HG02884 (cell line): ENCODE data around the gene ERCC6L2.

Experiments used
- ATAC-seq: cut with Tn5 transposase; IDR thresholded peaks from one replicate; pipeline ENCODE4 v1.9.1; 2021; ENCODE audit warnings: mild to moderate bottlenecking, moderate library complexity; ENCODE audit not compliant: unreplicated experiment

ERCC6L2 gene

GRCh38 chr9:95920017-95920416 is 44.5 kb downstream of the ERCC6L2 start:
- ATAC-seq = no peak

DNA sequence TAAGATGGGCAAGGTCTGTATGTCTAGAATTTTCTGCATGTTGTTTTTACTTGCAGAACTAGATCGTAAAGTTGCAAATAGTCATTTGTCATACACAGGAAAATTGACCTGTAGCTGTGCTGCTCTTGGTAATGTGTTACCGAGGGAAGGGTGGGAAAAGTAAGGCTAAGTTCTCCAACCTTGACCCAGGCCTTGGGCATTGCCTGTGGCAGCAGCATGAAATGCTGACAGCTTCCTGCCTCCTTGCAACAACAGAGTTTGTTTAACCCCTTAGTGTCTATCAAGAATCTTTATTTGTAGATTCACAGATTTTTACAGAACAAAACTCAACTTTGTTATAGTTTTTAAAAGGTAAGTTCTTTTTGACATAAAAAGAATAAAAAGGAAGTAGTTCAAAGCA is 48.3 kb downstream of the ERCC6L2 start:
- ATAC-seq = no peak

GRCh38 chr9:95924987-95925386 is 49.5 kb downstream of the ERCC6L2 start:
- ATAC-seq = no peak

- ATAC-seq = no peak
Observed at GRCh38 chr9:95927271-95928004, 51.9 kb downstream of the ERCC6L2 start.

GRCh38 chr9:95930277-95930676 is 54.8 kb downstream of the ERCC6L2 start:
- no peak for ATAC-seq

- ATAC-seq = no peak
Observed at GRCh38 chr9:95935861-95936578, 60.5 kb downstream of the ERCC6L2 start.

- ATAC-seq = no peak
Observed at GRCh38 chr9:95936579-95937075, 61.1 kb downstream of the ERCC6L2 start.

- ATAC-seq = no peak
Observed at GRCh38 chr9:95937131-95937530, 61.6 kb downstream of the ERCC6L2 start.

GRCh38 chr9:95938724-95939123 is 63.2 kb downstream of the ERCC6L2 start:
- no peak for ATAC-seq

GRCh38 chr9:95939472-95939871 is 64.0 kb downstream of the ERCC6L2 start:
- ATAC-seq = no peak

- no peak for ATAC-seq
Observed at GRCh38 chr9:95940265-95940664, 64.8 kb downstream of the ERCC6L2 start.

DNA sequence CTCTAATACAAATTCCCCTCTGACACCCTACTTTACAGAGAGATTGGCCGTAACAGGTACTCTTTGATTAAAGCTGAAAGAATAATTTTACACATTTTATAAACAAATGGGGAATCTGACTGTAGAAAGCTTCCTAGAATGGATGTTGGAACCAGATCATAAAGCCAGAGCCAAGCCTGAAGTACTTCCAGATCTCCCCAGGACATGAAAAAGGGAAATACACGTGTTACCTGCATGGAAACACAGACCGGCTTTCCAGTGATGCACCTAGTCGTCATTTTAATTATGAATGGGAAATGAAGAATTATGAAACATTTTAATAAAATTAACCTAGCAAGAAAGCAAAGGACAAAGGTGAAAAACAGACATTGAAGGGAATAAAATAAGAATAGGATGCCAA is 66.5 kb downstream of the ERCC6L2 start:
- no peak for ATAC-seq

GRCh38 chr9:95947118-95947517 is 71.6 kb downstream of the ERCC6L2 start:
- no peak for ATAC-seq

GRCh38 chr9:95952471-95952870 is 77.0 kb downstream of the ERCC6L2 start:
- ATAC-seq = no peak

- ATAC-seq = no peak
Observed at GRCh38 chr9:95953986-95954385, 78.5 kb downstream of the ERCC6L2 start.

DNA sequence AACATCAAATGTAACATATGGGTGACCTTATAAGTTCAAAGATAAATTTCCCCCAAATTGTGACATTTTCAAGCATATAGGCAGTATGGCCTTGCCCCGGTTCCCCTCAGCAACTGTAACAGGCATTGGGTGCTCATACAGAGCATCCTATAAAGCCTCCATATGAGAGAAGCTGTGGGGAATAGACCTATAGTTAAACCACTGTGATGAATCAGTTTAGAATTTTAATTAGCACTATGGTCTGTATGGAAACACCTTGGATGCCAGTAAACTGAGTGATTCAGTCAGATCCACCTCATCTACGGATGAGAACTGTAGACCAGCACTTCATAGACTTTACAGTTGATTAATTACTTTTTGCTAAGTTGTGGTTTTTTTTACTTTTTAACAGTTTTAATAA is 79.4 kb downstream of the ERCC6L2 start:
- ATAC-seq = no peak

- no peak for ATAC-seq
Observed at GRCh38 chr9:95962936-95963335, 87.4 kb downstream of the ERCC6L2 start.

GRCh38 chr9:95963659-95964058 is 88.2 kb downstream of the ERCC6L2 start:
- no peak for ATAC-seq

DNA sequence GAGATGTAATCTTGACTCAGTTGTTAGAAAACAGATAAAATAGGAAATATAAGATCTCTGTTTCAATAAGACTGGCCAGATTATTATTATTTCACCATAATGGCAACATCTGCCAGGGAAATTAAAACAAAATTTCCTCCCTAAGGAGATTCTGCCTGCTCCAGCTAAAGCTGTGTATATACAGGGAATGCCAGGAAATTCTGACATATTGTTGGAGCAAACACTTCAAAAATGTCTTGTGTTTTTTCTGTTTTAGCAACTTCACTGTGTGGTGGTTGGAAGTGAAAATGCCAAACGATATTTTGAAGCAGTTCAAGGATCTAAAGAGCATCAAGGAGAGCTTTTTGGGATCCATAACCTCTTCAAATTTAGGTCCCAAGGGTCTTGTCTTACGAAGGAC is 90.8 kb downstream of the ERCC6L2 start:
- no peak for ATAC-seq

DNA sequence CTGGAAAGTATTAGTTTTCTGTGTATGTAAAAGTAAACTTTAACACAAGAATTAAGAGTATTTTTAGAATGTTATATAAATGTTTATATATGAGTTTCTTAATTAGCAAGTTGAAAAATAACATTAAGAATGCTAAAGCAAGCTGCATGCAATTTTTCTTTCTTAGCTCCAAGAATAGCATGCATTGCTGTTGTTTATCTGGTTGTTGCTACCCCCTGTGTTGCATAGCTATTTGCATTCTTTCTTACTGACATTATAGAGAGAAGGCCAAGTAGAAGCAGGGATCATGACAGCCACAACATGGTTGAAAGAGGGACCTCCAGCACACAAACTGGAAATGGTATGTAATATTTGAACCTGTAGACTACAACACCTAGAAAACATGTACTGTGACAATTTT is 94.8 kb downstream of the ERCC6L2 start:
- no peak for ATAC-seq

GRCh38 chr9:95971815-95972214 is 96.3 kb downstream of the ERCC6L2 start:
- no peak for ATAC-seq

DNA sequence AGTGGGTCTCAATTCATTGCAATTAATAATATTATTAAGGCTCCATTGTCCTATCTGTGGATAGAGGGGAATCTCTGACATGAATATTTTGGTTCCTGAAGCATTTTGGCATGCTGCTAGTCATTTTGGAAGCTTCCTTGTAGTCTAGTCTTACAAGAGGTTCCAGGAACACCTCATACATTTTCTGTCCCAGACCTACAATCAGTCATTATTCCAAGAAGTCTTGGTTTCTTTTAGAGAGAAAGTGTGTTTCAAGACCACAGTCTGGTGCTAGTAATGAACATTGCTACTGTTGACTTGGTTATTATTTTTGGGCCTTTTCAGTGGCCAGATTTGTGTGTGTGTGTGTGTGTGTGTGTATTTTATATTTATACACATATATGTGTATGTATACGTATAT is 98.9 kb downstream of the ERCC6L2 start:
- ATAC-seq = no peak
